ENCODE data around the gene ARMH3.

The ARMH3 gene

DNA sequence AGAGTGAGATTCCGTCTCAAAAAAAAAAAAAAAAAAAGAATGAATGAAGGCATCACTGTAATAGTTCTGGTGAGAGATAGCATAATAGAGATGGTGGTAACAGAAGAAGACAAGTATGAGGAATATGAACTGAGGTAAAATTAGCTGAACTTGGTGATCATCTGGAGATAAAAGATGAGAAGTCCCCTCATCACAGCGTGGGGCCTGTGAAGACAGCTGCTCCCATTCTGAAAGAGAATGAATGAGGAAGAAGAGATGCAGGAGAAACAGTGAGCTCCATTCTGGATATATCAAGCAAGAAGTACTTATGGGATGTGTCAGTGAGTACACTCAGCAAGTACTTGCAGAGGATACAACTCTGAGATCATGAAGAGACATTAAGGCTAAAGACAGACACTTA is 28.7 kb downstream of the ARMH3 start:
- Histone ChIP-seq H4K8ac (ENCODE audit: low read depth, low read length) (no peak overlapping the region), H3K4me2 (ENCODE audit: low read length) (no peak overlapping the region), H3K36me3 (ENCODE audit: control insufficient read depth in 1 of 2, insufficient read depth in 2 of 2, low read length in 2 of 2) (peaks cover 14 to 15% of the 10 kb centered on the region in 2 experiments), H3K27ac (ENCODE audit: low read depth, low read length) (no peak overlapping the region), H3K9me3 (ENCODE audit: insufficient read depth, low read depth, low read length) (no peaks in the 10 kb centered on the region), H3K4me3 (ENCODE audit: low read depth, low read length) (no peak overlapping the region), H2BK120ac (ENCODE audit: insufficient read depth, low read length, poor library complexity) (no peak overlapping the region), H2AFZ (ENCODE audit: insufficient read depth, low read length, poor library complexity) (no peak overlapping the region), H3K79me1 (ENCODE audit: low read length) (no peaks in the 10 kb centered on the region), H3K14ac (ENCODE audit: low read length) (no peak overlapping the region), H3K9ac (ENCODE audit: low read length) (no peak overlapping the region), H2BK5ac (ENCODE audit: low read depth, low read length, poor library complexity) (no peak overlapping the region), H3K4me1 (ENCODE audit: control insufficient read depth in 1 of 2, insufficient read depth in 2 of 2, low read length in 2 of 2) (no peaks in the 10 kb centered on the region), H2AK5ac (ENCODE audit: low read length) (no peak overlapping the region), H4K12ac (ENCODE audit: low read depth, low read length) (no peak overlapping the region), H3K79me2 (ENCODE audit: control insufficient read depth, insufficient read depth, low read length, poor library complexity) (no peaks in the 10 kb centered on the region), H3K27me3 (ENCODE audit: insufficient read depth, low read length) (no peaks in the 10 kb centered on the region), H2BK12ac (ENCODE audit: low read length) (no peak overlapping the region), H3K23ac (ENCODE audit: low read length) (no peak overlapping the region), H3K4ac (ENCODE audit: low read depth, low read length) (no peak overlapping the region), H4K91ac (ENCODE audit: low read depth, low read length) (no peak overlapping the region), H3K18ac (ENCODE audit: low read length) (no peak overlapping the region)
- WGBS (ENCODE audit: extremely low coverage, insufficient coverage, insufficient read length), result no CpG with 5 or more reads among the region's 2 CpGs
- DNase-seq, result peak; percentile 52 to 80

DNA sequence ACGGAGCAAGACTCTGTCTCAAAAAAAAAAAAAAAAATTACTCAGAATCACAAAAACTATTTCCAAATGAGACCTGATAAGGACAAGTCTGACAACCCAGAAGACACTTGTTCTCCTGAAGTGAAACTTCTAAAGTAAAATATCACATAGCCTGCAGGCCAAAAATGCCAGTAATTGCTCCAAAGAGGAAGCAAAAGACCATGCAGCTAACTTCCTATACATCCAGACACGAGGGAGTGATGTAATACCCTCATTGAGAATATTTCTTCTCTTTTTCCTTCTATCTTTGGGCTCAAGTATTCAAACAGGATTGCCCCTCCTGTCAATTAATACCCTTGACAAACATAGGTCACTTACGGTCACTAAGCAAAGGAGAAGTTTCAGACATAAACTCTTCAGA is 31.2 kb downstream of the ARMH3 start:
- Histone ChIP-seq H3K27me3 (ENCODE audit: insufficient read depth, low read length) (no peaks in the 10 kb centered on the region), H3K9me3 (ENCODE audit: insufficient read depth, low read depth, low read length) (no peaks in the 10 kb centered on the region), H3K4me1 (ENCODE audit: control insufficient read depth in 1 of 2, insufficient read depth in 2 of 2, low read length in 2 of 2) (no peaks in the 10 kb centered on the region), H4K8ac (ENCODE audit: low read depth, low read length) (no peak overlapping the region), H2BK12ac (ENCODE audit: low read length) (no peak overlapping the region), H3K9ac (ENCODE audit: low read length) (no peak overlapping the region), H4K12ac (ENCODE audit: low read depth, low read length) (no peak overlapping the region), H3K14ac (ENCODE audit: low read length) (no peak overlapping the region), H3K23ac (ENCODE audit: low read length) (no peak overlapping the region), H3K4me3 (ENCODE audit: low read depth, low read length) (no peak overlapping the region), H3K18ac (ENCODE audit: low read length) (no peak overlapping the region), H3K4me2 (ENCODE audit: low read length) (no peak overlapping the region), H3K4ac (ENCODE audit: low read depth, low read length) (no peak overlapping the region), H2AFZ (ENCODE audit: insufficient read depth, low read length, poor library complexity) (no peak overlapping the region), H3K27ac (ENCODE audit: low read depth, low read length) (no peak overlapping the region), H3K79me2 (ENCODE audit: control insufficient read depth, insufficient read depth, low read length, poor library complexity) (no peaks in the 10 kb centered on the region), H3K36me3 (ENCODE audit: control insufficient read depth in 1 of 2, insufficient read depth in 2 of 2, low read length in 2 of 2) (peaks cover 15 to 19% of the 10 kb centered on the region in 2 experiments), H2BK5ac (ENCODE audit: low read depth, low read length, poor library complexity) (no peak overlapping the region), H2AK5ac (ENCODE audit: low read length) (no peak overlapping the region), H3K79me1 (ENCODE audit: low read length) (no peaks in the 10 kb centered on the region), H2BK120ac (ENCODE audit: insufficient read depth, low read length, poor library complexity) (no peak overlapping the region), H4K91ac (ENCODE audit: low read depth, low read length) (no peak overlapping the region)
- DNase-seq, result peak; percentile 69 to 96
- no CpG with 5 or more reads among the region's 3 CpGs for WGBS (ENCODE audit: extremely low coverage, insufficient coverage, insufficient read length)

DNA sequence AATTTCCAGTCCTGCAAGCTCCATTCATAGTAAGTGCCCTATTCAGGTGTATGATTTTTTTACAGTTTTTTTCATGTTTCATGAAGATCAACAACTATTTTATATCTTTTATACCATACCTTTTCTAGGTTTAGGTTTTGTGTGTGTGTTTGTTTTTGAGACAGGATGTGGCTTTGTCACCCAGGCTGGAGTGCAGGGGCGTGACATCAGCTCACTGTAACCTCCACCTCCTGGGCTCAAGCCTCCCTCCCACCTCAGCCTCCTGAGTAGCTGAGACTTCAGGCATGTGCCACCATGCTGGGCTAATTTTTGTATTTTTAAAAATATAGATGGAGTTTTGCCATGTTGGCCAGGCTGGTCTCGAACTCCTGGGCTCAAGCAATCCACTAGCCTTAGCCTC is 35.0 kb downstream of the ARMH3 start:
- no peak overlapping the region for H2BK12ac ChIP-seq (ENCODE audit: low read length)
- no peak overlapping the region for H3K4ac ChIP-seq (ENCODE audit: low read depth, low read length)
- H3K36me3 ChIP-seq (ENCODE audit: control insufficient read depth in 1 of 2, insufficient read depth in 2 of 2, low read length in 2 of 2), result peaks cover 8 to 16% of the 10 kb centered on the region in 2 experiments
- no peak overlapping the region for H2AK5ac ChIP-seq (ENCODE audit: low read length)
- no peak overlapping the region for H4K8ac ChIP-seq (ENCODE audit: low read depth, low read length)
- H2BK5ac ChIP-seq (ENCODE audit: low read depth, low read length, poor library complexity), result no peak overlapping the region
- H3K18ac ChIP-seq (ENCODE audit: low read length), result no peak overlapping the region
- no peak overlapping the region for H4K91ac ChIP-seq (ENCODE audit: low read depth, low read length)
- no peak overlapping the region for H3K4me3 ChIP-seq (ENCODE audit: low read depth, low read length)
- no peak overlapping the region for H2BK120ac ChIP-seq (ENCODE audit: insufficient read depth, low read length, poor library complexity)
- no peak overlapping the region for H3K23ac ChIP-seq (ENCODE audit: low read length)
- no peak overlapping the region for H3K14ac ChIP-seq (ENCODE audit: low read length)
- H4K12ac ChIP-seq (ENCODE audit: low read depth, low read length), result no peak overlapping the region
- no peaks in the 10 kb centered on the region for H3K27me3 ChIP-seq (ENCODE audit: insufficient read depth, low read length)
- no CpG with 5 or more reads among the region's 2 CpGs for WGBS (ENCODE audit: extremely low coverage, insufficient coverage, insufficient read length)
- H2AFZ ChIP-seq (ENCODE audit: insufficient read depth, low read length, poor library complexity), result no peak overlapping the region
- no peak overlapping the region for H3K27ac ChIP-seq (ENCODE audit: low read depth, low read length)
- H3K79me2 ChIP-seq (ENCODE audit: control insufficient read depth, insufficient read depth, low read length, poor library complexity), result no peaks in the 10 kb centered on the region
- no peak for DNase-seq
- no peak overlapping the region for H3K9ac ChIP-seq (ENCODE audit: low read length)
- H3K79me1 ChIP-seq (ENCODE audit: low read length), result no peaks in the 10 kb centered on the region
- H3K4me2 ChIP-seq (ENCODE audit: low read length), result no peak overlapping the region
- no peaks in the 10 kb centered on the region for H3K4me1 ChIP-seq (ENCODE audit: control insufficient read depth in 1 of 2, insufficient read depth in 2 of 2, low read length in 2 of 2)
- H3K9me3 ChIP-seq (ENCODE audit: insufficient read depth, low read depth, low read length), result no peaks in the 10 kb centered on the region

- Histone ChIP-seq H3K4ac (ENCODE audit: low read depth, low read length) (no peak overlapping the region), H3K9ac (ENCODE audit: low read length) (no peak overlapping the region), H3K79me2 (ENCODE audit: control insufficient read depth, insufficient read depth, low read length, poor library complexity) (no peaks in the 10 kb centered on the region), H3K18ac (ENCODE audit: low read length) (no peak overlapping the region), H3K14ac (ENCODE audit: low read length) (no peak overlapping the region), H3K4me2 (ENCODE audit: low read length) (no peak overlapping the region), H4K91ac (ENCODE audit: low read depth, low read length) (no peak overlapping the region), H3K36me3 (ENCODE audit: control insufficient read depth in 1 of 2, insufficient read depth in 2 of 2, low read length in 2 of 2) (peaks cover 0 to 9% of the 10 kb centered on the region in 2 experiments), H3K4me1 (ENCODE audit: control insufficient read depth in 1 of 2, insufficient read depth in 2 of 2, low read length in 2 of 2) (no peaks in the 10 kb centered on the region), H4K8ac (ENCODE audit: low read depth, low read length) (no peak overlapping the region), H2BK120ac (ENCODE audit: insufficient read depth, low read length, poor library complexity) (no peak overlapping the region), H2BK12ac (ENCODE audit: low read length) (no peak overlapping the region), H3K27ac (ENCODE audit: low read depth, low read length) (no peak overlapping the region), H3K9me3 (ENCODE audit: insufficient read depth, low read depth, low read length) (no peaks in the 10 kb centered on the region), H2BK5ac (ENCODE audit: low read depth, low read length, poor library complexity) (no peak overlapping the region), H2AFZ (ENCODE audit: insufficient read depth, low read length, poor library complexity) (no peak overlapping the region), H3K23ac (ENCODE audit: low read length) (no peak overlapping the region), H3K79me1 (ENCODE audit: low read length) (no peaks in the 10 kb centered on the region), H4K12ac (ENCODE audit: low read depth, low read length) (no peak overlapping the region), H2AK5ac (ENCODE audit: low read length) (no peak overlapping the region), H3K4me3 (ENCODE audit: low read depth, low read length) (no peak overlapping the region), H3K27me3 (ENCODE audit: insufficient read depth, low read length) (no peaks in the 10 kb centered on the region)
- no CpG with 5 or more reads among the region's 2 CpGs for WGBS (ENCODE audit: extremely low coverage, insufficient coverage, insufficient read length)
- DNase-seq, result no peak
Observed at GRCh38 chr10:102017295-102017694, 38.7 kb downstream of the ARMH3 start.

Data from trophoblast cell (in vitro differentiated cells and primary cell).